ENCODE results near the gene OPA1.

DNA sequence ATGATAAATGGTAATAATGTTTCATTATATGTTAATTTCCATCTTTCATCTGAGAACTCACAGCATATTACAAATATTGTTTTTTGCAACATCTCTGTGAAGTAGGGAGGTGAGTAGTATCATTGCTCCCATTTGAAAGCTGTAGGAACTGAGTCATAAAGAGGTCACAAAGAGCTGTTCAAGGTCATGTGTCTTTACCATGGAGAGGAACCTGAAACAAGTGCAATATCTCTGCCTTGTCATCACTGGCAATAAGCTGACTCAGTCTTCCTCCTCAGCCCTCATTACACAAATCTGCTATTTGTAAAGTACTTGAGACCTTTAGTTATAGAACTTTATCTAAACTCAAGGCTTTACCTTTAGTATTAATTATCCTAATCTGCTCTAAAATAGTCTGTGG, 33.9 kb upstream of the OPA1 start:
- TF ChIP-seq CTCF (IDR thresholded peaks at IDR 0.05): no peak
- no peak for TF ChIP-seq ZFX (IDR thresholded peaks at IDR 0.05; ENCODE audit: borderline replicate concordance)

All from 22Rv1 (cell line).